PC-3 (cell line): Measurements from ENCODE around the gene DMGDH. TPM values are rescaled to one million over a fixed set of nuclear protein-coding genes. Genes with fewer than 3 reads are reported as not detected.

Experiments
- ATAC-seq: fragments of 200-7000 bp; cut with Tn5 transposase; 2 replicates; pipeline ENCODE4 v1.9.1; 2020; ENCODE audit warnings: mild to moderate bottlenecking, moderate library complexity
- BruUV-seq: library from RNA; stranded (reverse); fragments of 400-500 nt; replicated peaks from 2 replicates; lab custom pipeline; 2021; lab: Mats Ljungman, UMichigan
- CTCF ChIA-PET: fragments of 300-600 bp; sonication (Branson Sonifier 250); formaldehyde crosslinking; loops from one replicate; lab custom pipeline; 2022; ENCODE audit warnings: antibody characterized with exemption; lab: Charles Lee
- POLR2A ChIA-PET: fragments of 300-600 bp; sonication (Branson Sonifier 250); formaldehyde crosslinking; loops from one replicate; lab custom pipeline; 2022; ENCODE audit warnings: antibody characterized with exemption; ENCODE audit not compliant: unreplicated experiment; lab: Charles Lee
- DNase-seq: peaks from one replicate; pipeline ENCODE4 v3.0.0-alpha.2; 2015
- H2AFZ ChIP-seq: fragments of 300-600 bp; sonication (generic); 2 replicates; pipeline ENCODE4 v1.6.0; 2016; ENCODE audit warnings: antibody characterized with exemption, low read length
- H3F3A ChIP-seq: fragments of 300-600 bp; sonication (generic); one replicate; pipeline ENCODE4 v1.6.0; 2017; ENCODE audit warnings: antibody characterized with exemption, low read length, control low read depth, mild to moderate bottlenecking; ENCODE audit not compliant: unreplicated experiment
- H3K27ac ChIP-seq: fragments of 300-600 bp; sonication (generic); 2 replicates; pipeline ENCODE4 v1.5.1; 2016; ENCODE audit warnings: mild to moderate bottlenecking, low read length
- H3K27me3 ChIP-seq: fragments of 300-600 bp; sonication (generic); 2 replicates; pipeline ENCODE4 v1.6.1; 2016; ENCODE audit warnings: low read length, mixed read lengths
- H3K36me3 ChIP-seq: fragments of 300-600 bp; sonication (generic); 2 replicates; pipeline ENCODE4 v1.6.1; 2016; ENCODE audit warnings: low read depth, mixed run types, low read length, mixed read lengths
- H3K4me1 ChIP-seq: fragments of 300-600 bp; sonication (generic); 2 replicates; pipeline ENCODE4 v1.5.1; 2016; ENCODE audit warnings: low read length; ENCODE audit not compliant: insufficient read depth
- H3K4me2 ChIP-seq: fragments of 300-600 bp; sonication (generic); 2 replicates; pipeline ENCODE4 v1.6.0; 2016; ENCODE audit warnings: low read length
- H3K4me3 ChIP-seq: fragments of 300-600 bp; sonication (generic); 2 replicates; pipeline ENCODE4 v1.5.1; 2016; ENCODE audit warnings: mild to moderate bottlenecking, low read length, mixed read lengths
- H3K79me2 ChIP-seq: fragments of 300-600 bp; sonication (generic); 2 replicates; pipeline ENCODE4 v1.6.1; 2017; ENCODE audit warnings: low read length, mixed read lengths
- H3K9ac ChIP-seq: fragments of 300-600 bp; sonication (generic); 2 replicates; pipeline ENCODE4 v1.6.0; 2016; ENCODE audit warnings: mild to moderate bottlenecking, low read length
- H3K9me2 ChIP-seq: fragments of 300-600 bp; sonication (generic); replicated peaks from 2 replicates; pipeline ENCODE4 v1.6.1; 2016; ENCODE audit warnings: mixed run types, low read length, mixed read lengths
- H3K9me3 ChIP-seq: fragments of 300-600 bp; sonication (generic); 2 replicates; pipeline ENCODE4 v1.6.1; 2016; ENCODE audit warnings: low read length, mixed read lengths
- H4K20me1 ChIP-seq: fragments of 300-600 bp; sonication (generic); 2 replicates; pipeline ENCODE4 v1.6.1; 2016; ENCODE audit warnings: low read length, mixed read lengths
- CTCF ChIP-seq: fragments of 300-600 bp; sonication (generic); conservative IDR thresholded peaks from 2 replicates; pipeline ENCODE4 v1.5.1; 2017; ENCODE audit warnings: antibody characterized with exemption, low read depth, mild to moderate bottlenecking, low read length
- EZH2 ChIP-seq: fragments of 300-600 bp; sonication (generic); IDR thresholded peaks from one replicate; pipeline ENCODE4 v1.6.1; 2017; ENCODE audit warnings: antibody characterized with exemption, mild to moderate bottlenecking, low read length; ENCODE audit not compliant: unreplicated experiment
- EZH2phosphoT487 ChIP-seq: fragments of 300-600 bp; sonication (generic); IDR thresholded peaks from 2 replicates; pipeline ENCODE4 v1.6.1; 2018; ENCODE audit warnings: mild to moderate bottlenecking, antibody characterized with exemption, low read length, borderline replicate concordance
- intact Hi-C: fragments of 100-400 bp; cut with micrococcal nuclease; formaldehyde crosslinking; loops from 2 replicates; pipeline ENCODE4 v1.9.0; 2023
- total RNA-seq: library from RNA; depleted of rRNA; stranded (reverse); fragments of >200 nt; gene quantifications from 2 replicates; pipeline ENCODE4 v1.2.3, GENCODE V29; 2014

Gene DMGDH
- total RNA-seq, 1 experiment from 2014 or later: not detected

GRCh38 chr5:79032782-79033181, 36.7 kb downstream of the DMGDH start:
- no peaks in the 10 kb centered on the region for H4K20me1 ChIP-seq
- H3K9me3 ChIP-seq: no peaks in the 10 kb centered on the region
- intact Hi-C loops: no loop called here
- no peaks in the 10 kb centered on the region for H3K9me2 ChIP-seq
- POLR2A ChIA-PET: no interaction called here
- no peak for TF ChIP-seq EZH2phosphoT487
- TF ChIP-seq EZH2: no peak
- TF ChIP-seq CTCF: no peak
- H3K79me2 ChIP-seq: no peaks in the 10 kb centered on the region
- H3K36me3 ChIP-seq: no peaks in the 10 kb centered on the region
- H3K4me2 ChIP-seq: no peak overlapping the region
- no peak overlapping the region for H3K27ac ChIP-seq
- no peak for DNase-seq
- no peak overlapping the region for H3K9ac ChIP-seq
- H3K4me1 ChIP-seq: no peaks in the 10 kb centered on the region
- no peak for ATAC-seq
- CTCF ChIA-PET: interaction anchor here (0.6 kb wide), 1 partner anchor 479 kb away, joined by 3 read pairs; no protein-coding TSS in a partner anchor
- no peak overlapping the region for H2AFZ ChIP-seq
- no peaks in the 10 kb centered on the region for H3K27me3 ChIP-seq
- H3K4me3 ChIP-seq: no peak overlapping the region
- no peaks in the 10 kb centered on the region for H3F3A ChIP-seq
- no TSS peak for BruUV-seq

- H3K4me2 ChIP-seq: no peak overlapping the region
- no peak for TF ChIP-seq EZH2
- TF ChIP-seq CTCF: no peak
- TF ChIP-seq EZH2phosphoT487: no peak
- H3K9ac ChIP-seq: no peak overlapping the region
- intact Hi-C loops: no loop called here
- POLR2A ChIA-PET: no interaction called here
- ATAC-seq (no peak), DNase-seq (no peak)
- H3K27me3 ChIP-seq: no peaks in the 10 kb centered on the region
- H3K9me3 ChIP-seq: no peaks in the 10 kb centered on the region
- BruUV-seq: no TSS peak
- H4K20me1 ChIP-seq: no peaks in the 10 kb centered on the region
- H3K9me2 ChIP-seq: no peaks in the 10 kb centered on the region
- CTCF ChIA-PET: no interaction called here
- H3K27ac ChIP-seq: no peak overlapping the region
- H3K4me1 ChIP-seq: no peaks in the 10 kb centered on the region
- H3K4me3 ChIP-seq: no peak overlapping the region
- no peaks in the 10 kb centered on the region for H3F3A ChIP-seq
- no peak overlapping the region for H2AFZ ChIP-seq
- H3K36me3 ChIP-seq: no peaks in the 10 kb centered on the region
- no peaks in the 10 kb centered on the region for H3K79me2 ChIP-seq
Observed at GRCh38 chr5:79032031-79032695, 37.3 kb downstream of the DMGDH start.

DNA sequence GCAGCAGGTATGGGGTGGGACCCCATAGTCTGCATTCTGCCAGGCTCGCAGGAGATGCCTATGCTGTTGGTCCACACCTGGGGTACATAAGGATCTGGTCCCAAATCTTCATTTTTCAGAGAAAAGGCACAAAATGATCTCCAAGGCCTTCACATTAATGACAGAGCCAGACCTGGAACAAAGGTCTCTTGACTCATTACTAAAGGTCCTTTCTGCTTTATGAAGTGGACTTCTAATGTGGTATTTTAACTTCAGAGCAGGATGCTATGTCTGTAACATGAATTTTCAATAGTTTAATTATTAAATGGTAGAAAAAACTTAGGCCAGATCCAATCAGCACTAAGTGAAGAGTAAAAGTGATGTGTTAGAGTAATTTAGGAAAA, 38.0 kb downstream of the DMGDH start:
- BruUV-seq: no TSS peak
- ATAC-seq: no peak
- ChIA-PET POLR2A (no interaction called here), CTCF (no interaction called here)
- Histone ChIP-seq H3K79me2 (no peaks in the 10 kb centered on the region), H3K9ac (no peak overlapping the region), H3K36me3 (no peaks in the 10 kb centered on the region), H3K9me2 (no peaks in the 10 kb centered on the region), H3F3A (no peaks in the 10 kb centered on the region), H3K27ac (no peak overlapping the region), H4K20me1 (no peaks in the 10 kb centered on the region), H2AFZ (no peak overlapping the region), H3K4me3 (no peak overlapping the region), H3K9me3 (no peaks in the 10 kb centered on the region), H3K4me2 (no peak overlapping the region), H3K4me1 (no peaks in the 10 kb centered on the region), H3K27me3 (no peaks in the 10 kb centered on the region)
- intact Hi-C loops: no loop called here
- no peak for DNase-seq
- TF ChIP-seq EZH2phosphoT487 (no peak), EZH2 (no peak), CTCF (no peak)
